ENCODE results near the gene CAMK2G.

- TF ChIP-seq CTCF (IDR thresholded peaks at IDR 0.05): no peak
- TF ChIP-seq POLR2A (IDR thresholded peaks at IDR 0.05): no peak
These were observed 105.5 kb downstream of the CAMK2G start for GRCh38 chr10:73768881-73769280.

Data from right lobe of liver (tissue), 4 donors.